NCI-H226 (cell line): ENCODE results near the gene RELL1.
A peak's percentile ranks its signal among the peaks of the same experiment; 100 is the strongest.

Experiments used
- DNase-seq: peaks from one replicate; pipeline ENCODE4 v3.0.0-alpha.2; 2015

The RELL1 gene

GRCh38 chr4:37631551-37631950 lies 54.6 kb downstream of the RELL1 start:
- no peak for DNase-seq

DNA sequence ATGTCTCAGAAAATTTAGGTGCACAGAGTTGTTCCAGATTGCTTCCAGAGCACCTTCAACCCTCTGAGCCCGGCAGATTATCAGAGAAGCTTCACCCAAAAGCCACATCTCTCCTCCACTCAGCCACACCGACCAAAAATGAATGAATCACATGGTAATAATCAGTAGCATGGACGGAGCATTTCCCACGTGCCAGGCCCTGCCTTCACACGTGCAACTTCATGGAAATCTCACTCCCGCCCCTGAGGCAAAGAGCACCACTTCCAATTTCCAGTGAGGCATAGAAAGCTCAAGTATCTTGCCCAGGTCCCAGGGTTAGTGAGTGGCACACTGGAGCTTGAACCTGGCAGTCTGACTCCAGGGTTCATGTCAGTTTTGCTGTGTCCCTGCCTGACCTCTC lies 56.5 kb downstream of the RELL1 start:
- DNase-seq, result no peak

- peak; percentile 67 for DNase-seq
These were observed 57.1 kb downstream of the RELL1 start for GRCh38 chr4:37628977-37629609.

DNA sequence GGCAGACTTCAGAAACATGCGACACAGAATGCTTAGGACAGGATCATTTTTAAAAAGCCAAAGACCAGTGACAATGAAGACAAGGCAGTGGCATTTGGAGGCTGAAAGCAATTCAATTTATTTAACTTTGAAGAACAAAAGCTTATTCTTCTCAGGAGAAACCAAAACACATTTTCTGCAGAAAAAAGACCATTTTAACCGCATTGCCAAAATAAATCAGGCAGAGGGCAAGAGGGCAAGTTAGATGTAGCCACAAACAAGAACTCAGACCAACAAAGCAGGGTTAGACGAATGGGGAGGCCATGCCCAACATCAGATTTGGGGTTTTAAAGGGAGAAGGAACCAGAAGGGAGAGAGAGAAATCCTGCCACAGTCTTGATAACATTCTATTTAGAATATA lies 58.9 kb downstream of the RELL1 start:
- DNase-seq, result no peak

GRCh38 chr4:37625499-37625898 lies 60.7 kb downstream of the RELL1 start:
- no peak for DNase-seq

DNA sequence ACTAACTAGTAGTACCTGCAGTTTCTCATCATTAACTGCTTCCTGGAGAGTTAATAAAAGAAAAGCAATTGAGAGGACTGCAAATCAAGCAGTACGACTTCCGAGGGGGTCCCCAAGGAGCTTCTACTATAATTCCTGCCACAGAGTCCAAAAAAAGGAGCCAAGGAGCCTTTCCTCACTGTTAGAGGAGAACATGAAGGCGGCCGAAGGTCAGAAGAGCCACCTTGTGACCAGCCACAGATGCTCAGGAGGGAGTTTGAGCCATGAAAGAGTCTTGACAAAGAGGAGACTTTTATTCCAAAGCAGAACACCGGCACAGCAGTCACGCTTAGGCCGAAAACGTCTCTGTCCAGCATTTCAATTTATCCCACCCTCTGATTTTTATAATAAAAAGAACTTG lies 62.2 kb downstream of the RELL1 start:
- no peak for DNase-seq

DNA sequence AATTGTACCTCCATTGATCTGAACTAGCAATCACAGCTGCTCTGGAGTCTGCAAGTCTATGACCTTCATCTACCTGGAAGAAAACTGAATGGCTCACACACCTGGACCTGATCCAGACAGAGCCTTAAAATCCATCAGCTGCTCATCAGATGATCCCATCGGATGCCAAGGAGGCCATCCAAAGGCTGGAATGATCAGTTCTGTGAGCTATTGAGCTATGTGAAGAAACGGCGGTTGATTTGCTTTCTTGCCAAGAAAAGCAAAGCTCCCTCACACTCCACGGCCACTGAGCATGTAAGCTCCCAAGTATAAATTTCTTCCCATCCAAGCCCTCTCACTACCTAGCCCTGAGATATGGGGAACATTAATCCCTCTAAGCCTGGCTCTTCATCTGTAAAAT lies 63.1 kb downstream of the RELL1 start:
- DNase-seq, result no peak

GRCh38 chr4:37620176-37620575 lies 66.0 kb downstream of the RELL1 start:
- no peak for DNase-seq

DNA sequence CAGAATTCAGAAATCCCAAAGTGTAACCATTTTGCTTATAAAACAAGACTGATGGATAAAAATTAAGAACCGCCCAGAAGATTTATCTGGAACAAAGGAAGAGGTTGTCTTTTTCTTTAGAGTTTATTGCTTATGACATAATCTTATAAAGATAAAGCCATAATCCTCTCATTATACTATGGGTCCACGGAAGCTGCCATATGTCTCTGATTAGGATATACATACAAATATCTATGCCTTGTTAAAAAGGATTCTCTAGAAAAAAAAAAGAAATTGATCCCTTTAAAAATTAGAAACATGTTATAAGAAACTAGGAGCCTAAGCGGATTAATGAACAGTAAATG lies 70.5 kb downstream of the RELL1 start:
- no peak for DNase-seq

GRCh38 chr4:37615059-37615719 lies 71.0 kb downstream of the RELL1 start:
- no peak for DNase-seq

- DNase-seq, result no peak
These were observed 73.4 kb downstream of the RELL1 start for GRCh38 chr4:37612811-37613210.

- no peak for DNase-seq
These were observed 76.5 kb downstream of the RELL1 start for GRCh38 chr4:37609626-37610025.

GRCh38 chr4:37607018-37607417 lies 79.2 kb downstream of the RELL1 start:
- DNase-seq, result no peak

DNA sequence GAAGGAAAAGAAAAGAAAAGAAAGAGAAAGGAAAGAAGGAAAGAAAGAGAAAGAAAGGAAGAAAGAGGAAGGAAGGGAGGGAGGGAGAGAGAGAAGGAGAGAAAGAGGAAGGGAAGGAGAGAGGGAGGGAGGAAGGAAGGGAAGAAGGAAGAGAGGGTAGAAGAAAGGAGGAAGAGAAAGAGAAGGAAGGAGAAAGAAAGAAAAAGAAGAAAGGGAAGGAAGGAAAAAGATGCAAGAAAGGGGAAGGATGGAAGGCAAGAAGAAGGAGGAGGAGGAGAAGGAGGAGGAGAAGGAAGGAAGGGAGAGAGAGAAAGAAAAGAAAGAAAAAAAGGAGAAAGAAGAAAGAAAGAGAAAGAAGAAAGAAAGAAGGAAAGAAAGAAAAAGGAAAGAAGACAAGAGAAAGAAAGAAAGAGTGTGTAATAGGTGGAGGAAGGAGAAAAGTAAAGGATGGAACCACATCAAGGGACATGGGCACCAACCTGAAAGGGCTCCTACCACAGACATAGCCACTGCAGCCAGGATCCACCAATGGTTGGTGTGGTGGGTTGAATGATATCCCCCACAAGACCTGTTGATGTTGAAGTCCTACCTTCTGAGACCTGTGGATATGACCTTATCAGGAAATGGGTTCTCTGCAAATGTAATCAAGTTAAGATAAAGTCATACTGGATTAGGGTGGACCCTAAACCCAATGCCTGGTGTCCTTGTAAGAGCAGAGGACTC lies 80.2 kb downstream of the RELL1 start:
- DNase-seq, result no peak

GRCh38 chr4:37604461-37604860 lies 81.7 kb downstream of the RELL1 start:
- no peak for DNase-seq

- DNase-seq, result no peak
These were observed 82.5 kb downstream of the RELL1 start for GRCh38 chr4:37603711-37604110.

DNA sequence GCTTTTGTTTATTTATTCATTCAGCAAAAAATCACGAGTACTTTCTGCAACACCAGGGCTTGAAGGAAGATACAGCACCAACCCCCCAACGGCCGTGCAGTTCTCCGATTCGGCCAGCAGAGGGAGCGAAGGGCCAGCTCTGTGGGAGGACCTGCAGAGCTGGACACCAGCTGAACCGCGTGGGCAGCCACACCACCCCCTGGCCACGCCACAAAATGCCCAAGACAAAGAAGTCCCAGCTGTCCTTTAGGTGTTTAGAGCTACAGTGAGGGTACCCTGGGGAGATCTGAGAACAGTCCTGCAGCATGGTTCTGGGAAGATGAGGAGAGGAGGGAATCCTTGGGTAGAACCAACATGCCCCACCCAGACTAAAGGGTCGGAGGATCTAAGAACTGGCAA lies 83.1 kb downstream of the RELL1 start:
- peak; percentile 56 for DNase-seq

DNA sequence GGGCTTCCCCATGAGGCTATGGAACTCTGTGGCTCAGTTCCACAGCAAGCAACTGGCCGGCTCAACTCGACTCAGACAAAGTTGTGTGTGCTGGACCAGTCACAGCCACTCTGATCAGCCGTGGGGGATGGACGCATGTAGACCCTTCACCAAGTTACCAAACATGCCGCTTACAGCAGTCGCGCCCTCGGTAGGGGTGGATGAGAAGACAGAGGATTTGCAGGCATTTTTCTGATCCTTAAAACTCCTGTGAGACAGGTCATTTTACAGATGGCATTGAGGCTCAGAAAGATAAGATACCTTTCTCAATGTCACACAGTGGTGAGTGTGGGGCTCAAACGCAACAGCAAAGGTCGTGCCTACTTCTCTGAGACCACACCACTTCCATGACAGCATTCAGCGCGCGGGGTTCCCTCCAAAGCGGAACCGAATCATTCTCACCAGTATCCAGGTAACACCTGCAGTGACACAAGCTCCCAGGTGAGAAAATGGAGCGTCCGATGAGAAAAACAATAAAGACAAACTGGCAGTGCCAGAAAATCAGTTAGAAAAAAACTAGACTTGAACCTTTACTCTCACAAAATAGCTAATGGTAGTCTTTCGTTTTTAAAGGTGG lies 83.6 kb downstream of the RELL1 start:
- DNase-seq, result no peak

GRCh38 chr4:37601531-37601930 lies 84.6 kb downstream of the RELL1 start:
- DNase-seq, result peak; percentile 92

DNA sequence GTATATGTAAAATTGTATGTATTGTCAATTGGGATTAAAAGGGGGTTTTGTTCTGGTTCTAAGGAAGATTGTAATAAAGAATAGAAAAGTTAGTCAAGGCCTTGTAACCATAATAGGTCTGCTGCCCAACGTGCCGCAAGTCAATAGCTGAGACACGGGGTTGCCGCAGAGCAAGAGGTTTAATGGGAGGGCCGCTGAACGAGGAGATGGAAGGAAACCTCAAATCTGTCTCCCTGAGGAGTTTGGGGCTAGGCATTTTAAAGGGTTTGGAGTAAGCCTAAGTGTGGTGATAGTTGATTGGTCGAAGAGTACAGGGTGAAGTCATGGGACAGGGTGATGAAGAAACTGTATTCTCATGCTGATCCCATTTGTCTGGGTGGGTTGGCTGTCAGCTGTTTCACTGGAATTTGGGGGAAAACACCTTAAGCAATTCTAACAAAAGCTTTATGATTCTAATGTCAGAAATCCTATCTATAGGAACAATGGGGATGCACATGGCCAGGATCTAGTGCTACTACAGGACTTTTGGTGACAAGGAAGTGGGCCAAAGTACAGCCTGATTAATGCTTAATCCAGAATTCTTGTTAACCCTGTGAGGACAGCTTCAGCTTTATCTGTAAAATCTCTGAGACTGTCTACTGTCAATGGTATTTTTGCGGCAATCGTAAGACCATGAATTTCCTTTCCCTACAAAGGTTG lies 86.9 kb downstream of the RELL1 start:
- DNase-seq, result no peak

DNA sequence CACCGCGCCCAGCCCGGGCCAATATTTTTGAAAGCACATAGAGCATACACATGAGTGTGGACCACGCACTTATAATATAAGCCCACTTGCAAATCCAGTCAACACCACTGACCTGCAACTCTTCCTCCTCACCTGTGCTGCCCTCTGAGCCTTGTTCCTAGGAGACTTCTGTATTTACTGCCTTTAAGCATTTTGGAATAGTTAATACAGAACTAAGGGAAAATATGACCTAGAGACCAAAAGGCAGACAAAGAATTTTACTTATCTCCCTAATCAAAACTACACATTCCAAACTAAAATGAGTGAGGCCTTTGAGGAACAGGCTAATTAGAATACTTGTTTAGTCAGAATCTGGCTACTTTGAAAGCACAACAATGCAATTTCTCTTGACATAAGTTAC lies 89.1 kb downstream of the RELL1 start:
- DNase-seq, result no peak

GRCh38 chr4:37595875-37596680 lies 90.1 kb downstream of the RELL1 start:
- no peak for DNase-seq

- DNase-seq, result no peak
These were observed 92.1 kb downstream of the RELL1 start for GRCh38 chr4:37594099-37594498.
